Liver (tissue), 9 donors: ENCODE measurements around the gene DPY19L2. TPM values are rescaled to one million over a fixed set of nuclear protein-coding genes. Genes with fewer than 3 reads are reported as not detected.
"Not testable (repeated sequence)": the region's sequence is repeated elsewhere in the genome, so short reads cannot be mapped to it uniquely, and the experiment has no call there.

Source experiments
- DNase-seq: peaks from one replicate; pipeline ENCODE4 v3.0.0-alpha.2; 2017; ENCODE audit warnings: low spot score
- H3K27ac ChIP-seq, 2 donors: one replicate each; pipeline ENCODE4 v1.7.0; 2013; ENCODE audit warnings: inconsistent platforms in 2 of 2, low read length in 2 of 2, control low read depth in 1 of 2, low read depth in 1 of 2, mild to moderate bottlenecking in 1 of 2
- H3K27me3 ChIP-seq, 4 donors: one replicate each; pipeline versions ENCODE4 v1.6.1 to v1.7.0; 2013; ENCODE audit warnings: low read length in 3 of 4, inconsistent platforms in 1 of 4, mild to moderate bottlenecking in 1 of 4, moderate library complexity in 1 of 4; ENCODE audit not compliant: control insufficient read depth in 4 of 4, insufficient read depth in 4 of 4
- H3K36me3 ChIP-seq, 4 donors: one replicate each; pipeline versions ENCODE4 v1.6.1 to v1.7.0; 2013; ENCODE audit warnings: low read length in 3 of 4, mild to moderate bottlenecking in 3 of 4, low read depth in 1 of 4, moderate library complexity in 1 of 4; ENCODE audit not compliant: control insufficient read depth in 4 of 4, insufficient read depth in 3 of 4
- H3K4me1 ChIP-seq, 4 donors: one replicate each; pipeline versions ENCODE4 v1.6.1 to v1.7.0; 2013; ENCODE audit warnings: low read length in 3 of 4, mild to moderate bottlenecking in 3 of 4, moderate library complexity in 1 of 4; ENCODE audit not compliant: control insufficient read depth in 4 of 4, insufficient read depth in 4 of 4
- H3K4me3 ChIP-seq, 3 donors: one replicate each; pipeline versions ENCODE4 v1.6.1 to v1.7.0; 2013; ENCODE audit warnings: low read length in 3 of 3, control low read depth in 1 of 3, low read depth in 1 of 3, mild to moderate bottlenecking in 1 of 3
- H3K9ac ChIP-seq, 2 donors: one replicate each; pipeline ENCODE4 v1.7.0; 2013; ENCODE audit warnings: low read length in 2 of 2, mild to moderate bottlenecking in 2 of 2, moderate library complexity in 2 of 2, control low read depth in 1 of 2, low read depth in 1 of 2
- H3K9me3 ChIP-seq, 4 donors: one replicate each; pipeline versions ENCODE4 v1.6.1 to v1.7.0; 2013; ENCODE audit warnings: low read length in 3 of 4; ENCODE audit not compliant: control insufficient read depth in 4 of 4
- RAD21 ChIP-seq, 2 donors: IDR thresholded peaks; 2 replicates each; pipeline ENCODE4 v1.6.1; 2016; ENCODE audit warnings: antibody characterized with exemption in 2 of 2, mild to moderate bottlenecking in 2 of 2
- WGBS: extraction: QIAGEN DNeasy Blood & Tissue Kit; methylation state at CpG from one replicate; pipeline ENCODE4 v1.1.7; 2013; 5-methylcytosine and 5-hydroxymethylcytosine counted together
- polyA plus RNA-seq, 2 donors: library from polyadenylated mRNA; stranded (reverse) in 1 of 2; unstranded in 1 of 2; fragments of 200-250 nt in 1 of 2; fragments of >200 nt in 1 of 2; fragmentation: Nextera tagmentation in 1 of 2; extraction: Ambion mirVana in 1 of 2; gene quantifications; one replicate each; pipeline versions ENCODE4 v1.2.1 to v1.2.3, GENCODE V29; 2013 to 2015
- total RNA-seq, 2 donors: library from RNA; depleted of rRNA; stranded (reverse); fragments of >200 nt; gene quantifications; one replicate each; pipeline ENCODE4 v1.2.3, GENCODE V29; 2014
- donor health status: healthy.
- donor health status: healthy.
- donor health status: healthy.
- donor health status: healthy.
- donor health status: healthy.

The DPY19L2 gene
- total and polyA plus RNA-seq, 4 donors, result 0.13 to 2.8 (median 0.32) TPM

- H3K27me3 ChIP-seq, H3K27ac ChIP-seq, H3K4me3 ChIP-seq, H3K4me1 ChIP-seq, H3K9me3 ChIP-seq, H3K36me3 ChIP-seq, H3K9ac ChIP-seq, DNase-seq: not testable (repeated sequence)
- WGBS, result 81% methylated on average over 1 of the region's 2 CpGs
These were observed 17.5 kb upstream of the DPY19L2 start for GRCh38 chr12:63685789-63686188.

GRCh38 chr12:63682617-63683016, 14.3 kb upstream of the DPY19L2 start:
- not testable (repeated sequence) for H3K36me3 ChIP-seq, H3K4me1 ChIP-seq, H3K9ac ChIP-seq, DNase-seq, H3K27me3 ChIP-seq, H3K27ac ChIP-seq, H3K9me3 ChIP-seq, H3K4me3 ChIP-seq
- 48% methylated on average over 2 of the region's 2 CpGs for WGBS

- not testable (repeated sequence) for H3K9me3 ChIP-seq, H3K36me3 ChIP-seq, DNase-seq, H3K9ac ChIP-seq, H3K27ac ChIP-seq, H3K4me1 ChIP-seq, H3K4me3 ChIP-seq, H3K27me3 ChIP-seq
These were observed 12.5 kb upstream of the DPY19L2 start for GRCh38 chr12:63680758-63681157.

- not testable (repeated sequence) for DNase-seq, H3K27me3 ChIP-seq, H3K9ac ChIP-seq, H3K27ac ChIP-seq, H3K36me3 ChIP-seq, H3K9me3 ChIP-seq, H3K4me3 ChIP-seq
- WGBS, result 20% methylated on average over 2 of the region's 2 CpGs
- peaks cover 0 to 14% (median 9%) of the 10 kb centered on the region in 4 donors for H3K4me1 ChIP-seq
- peak; percentile 37 to 47 for TF ChIP-seq RAD21 (IDR thresholded peaks at IDR 0.05)
These were observed 4.3 kb upstream of the DPY19L2 start for GRCh38 chr12:63672550-63672949.

GRCh38 chr12:63669936-63670335, 1.6 kb upstream of the DPY19L2 start:
- H3K4me3 ChIP-seq, H3K36me3 ChIP-seq, DNase-seq, H3K27me3 ChIP-seq, H3K27ac ChIP-seq, H3K9me3 ChIP-seq, H3K9ac ChIP-seq: not testable (repeated sequence)
- H3K4me1 ChIP-seq, result peaks cover 0 to 14% (median 9%) of the 10 kb centered on the region in 4 donors
- WGBS, result 92% methylated on average over 1 of the region's 1 CpG

- H3K4me3 ChIP-seq, H3K27me3 ChIP-seq, H3K27ac ChIP-seq, H3K36me3 ChIP-seq, H3K9me3 ChIP-seq, DNase-seq, H3K9ac ChIP-seq: not testable (repeated sequence)
- 47% methylated on average over 5 of the region's 8 CpGs for WGBS
- peaks cover 0 to 14% (median 9%) of the 10 kb centered on the region in 4 donors for H3K4me1 ChIP-seq
These were observed 1.1 kb upstream of the DPY19L2 start for GRCh38 chr12:63669427-63669826.

GRCh38 chr12:63668800-63669365, 590 bp upstream of the DPY19L2 start:
- H3K9ac ChIP-seq, H3K27me3 ChIP-seq, H3K27ac ChIP-seq, H3K36me3 ChIP-seq, H3K9me3 ChIP-seq, DNase-seq: not testable (repeated sequence)
- 3% methylated on average over 44 of the region's 44 CpGs for WGBS
- Histone ChIP-seq H3K4me1 (peaks cover 0 to 14% (median 9%) of the 10 kb centered on the region in 4 donors), H3K4me3 (peak overlapping the region in 2 of 3 donors; percentile 50 to 64)

- H3K27ac ChIP-seq, H3K9ac ChIP-seq, H3K4me3 ChIP-seq, H3K36me3 ChIP-seq, H3K27me3 ChIP-seq, H3K4me1 ChIP-seq, H3K9me3 ChIP-seq, DNase-seq: not testable (repeated sequence)
- 91% methylated on average over 7 of the region's 7 CpGs for WGBS
These were observed 5.3 kb downstream of the DPY19L2 start for GRCh38 chr12:63663005-63663404.
